GM18951 (cell line): Measurements from ENCODE around the gene ANTXR1.

Source experiments
- POLR2A ChIP-seq: IDR thresholded peaks from 4 replicates; pipeline ENCODE4 v1.6.1; 2011; ENCODE audit warnings: mild to moderate bottlenecking; ENCODE audit not compliant: insufficient read length, insufficient read depth; ENCODE audit errors: extremely low read depth
- in situ Hi-C: fragments of 300-500 bp; cut with MboI; formaldehyde crosslinking; loops from one replicate; pipeline ENCODE4 v1.12.0; 2022; ENCODE audit warnings: low sequenced_read_pairs, mixed read lengths, inconsistent platforms; ENCODE audit not compliant: unreplicated experiment

Gene ANTXR1

DNA sequence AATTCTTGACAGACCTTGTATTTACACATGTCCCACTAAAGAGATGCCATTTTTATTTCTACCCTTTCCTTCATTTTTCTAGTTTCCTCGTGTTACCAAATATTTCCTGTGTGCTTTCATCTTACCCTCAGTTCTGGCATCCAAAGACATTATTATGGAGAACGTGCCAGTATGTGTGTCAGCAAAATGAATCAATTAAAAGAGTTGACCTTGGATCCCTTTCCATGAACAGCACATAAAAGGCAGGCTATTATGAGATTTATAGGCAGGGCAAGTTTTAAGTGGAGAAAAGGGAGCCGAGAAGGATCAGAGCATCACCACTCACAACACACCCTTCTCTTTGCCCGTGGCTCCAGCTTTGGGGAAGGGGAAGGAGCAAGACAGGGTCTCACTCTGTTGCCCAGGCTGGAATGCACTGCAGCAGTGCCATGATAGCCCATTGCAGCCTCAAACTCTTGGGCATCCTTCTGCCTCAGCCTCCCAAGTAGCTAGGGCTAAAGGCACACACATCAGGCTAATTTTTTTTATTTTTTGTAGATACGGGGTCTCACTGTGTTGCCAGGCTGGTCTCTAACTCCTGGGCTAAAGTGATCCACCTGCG lies 224.2 kb downstream of the ANTXR1 start:
- in situ Hi-C loops: no loop called here
- no peak for TF ChIP-seq POLR2A

- TF ChIP-seq POLR2A: no peak
- in situ Hi-C loops: no loop called here
Observed at GRCh38 chr2:69238449-69239031, 225.6 kb downstream of the ANTXR1 start.

DNA sequence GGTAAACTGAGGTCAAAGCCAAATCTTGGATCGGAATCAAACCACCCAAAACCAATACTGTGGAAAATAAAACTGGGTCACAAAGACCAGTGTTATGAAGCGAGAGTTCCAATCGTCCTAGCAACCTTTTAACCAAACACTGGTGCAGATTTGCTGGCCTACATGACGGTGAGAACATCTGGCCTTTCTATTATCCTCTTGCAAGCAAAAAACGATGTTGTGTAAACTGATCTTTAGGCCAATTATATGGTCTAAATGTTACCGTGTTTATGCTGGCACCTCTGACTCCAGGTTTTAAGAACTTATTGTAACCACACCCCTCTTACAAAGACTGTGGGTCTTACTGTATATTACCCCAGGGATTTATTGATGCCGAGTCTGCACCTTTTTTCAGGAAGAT lies 228.1 kb downstream of the ANTXR1 start:
- TF ChIP-seq POLR2A: no peak
- in situ Hi-C loops: no loop called here

GRCh38 chr2:69241664-69242514 lies 228.9 kb downstream of the ANTXR1 start:
- in situ Hi-C loops: no loop called here
- no peak for TF ChIP-seq POLR2A

DNA sequence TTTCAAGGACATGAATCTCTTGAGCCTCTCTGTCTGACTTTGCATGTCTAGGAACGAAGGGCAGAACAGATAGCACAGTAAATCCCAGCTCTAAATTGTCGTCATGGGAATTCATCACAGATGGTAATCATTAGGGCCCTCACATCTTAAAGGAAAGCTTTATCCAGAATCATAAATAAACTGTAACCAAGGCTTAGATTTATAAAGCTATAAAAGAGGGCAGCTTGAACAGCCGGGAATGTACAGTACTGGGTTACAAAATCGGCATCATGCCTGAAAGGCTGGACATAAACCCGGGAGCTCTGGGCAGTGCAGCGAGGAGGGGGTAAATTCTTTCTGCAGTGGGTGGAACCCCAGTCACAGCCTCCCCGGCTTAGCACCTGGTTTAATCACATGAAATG lies 229.7 kb downstream of the ANTXR1 start:
- in situ Hi-C loops: no loop called here
- TF ChIP-seq POLR2A: no peak

- in situ Hi-C loops: no loop called here
- no peak for TF ChIP-seq POLR2A
Observed at GRCh38 chr2:69243652-69244051, 230.7 kb downstream of the ANTXR1 start.

DNA sequence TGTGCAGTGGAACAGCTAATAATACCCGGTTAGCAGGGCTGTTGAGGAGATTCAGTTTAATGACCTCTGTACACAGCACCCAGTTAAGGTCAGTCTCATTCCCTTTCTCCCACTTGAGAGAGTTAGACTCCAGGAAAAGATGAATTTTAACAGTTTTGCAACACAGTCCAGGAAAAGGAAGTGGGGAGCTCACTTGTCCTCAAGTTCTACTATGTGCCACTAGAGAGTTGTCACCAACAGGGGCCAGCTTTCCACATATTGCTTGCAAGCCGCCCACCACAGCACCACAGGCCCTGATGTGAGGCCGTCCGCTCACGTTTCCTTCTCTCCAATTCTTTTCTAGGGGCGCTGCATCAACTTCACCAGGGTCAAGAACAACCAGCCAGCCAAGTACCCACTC lies 231.9 kb downstream of the ANTXR1 start:
- TF ChIP-seq POLR2A: no peak
- in situ Hi-C loops: no loop called here

DNA sequence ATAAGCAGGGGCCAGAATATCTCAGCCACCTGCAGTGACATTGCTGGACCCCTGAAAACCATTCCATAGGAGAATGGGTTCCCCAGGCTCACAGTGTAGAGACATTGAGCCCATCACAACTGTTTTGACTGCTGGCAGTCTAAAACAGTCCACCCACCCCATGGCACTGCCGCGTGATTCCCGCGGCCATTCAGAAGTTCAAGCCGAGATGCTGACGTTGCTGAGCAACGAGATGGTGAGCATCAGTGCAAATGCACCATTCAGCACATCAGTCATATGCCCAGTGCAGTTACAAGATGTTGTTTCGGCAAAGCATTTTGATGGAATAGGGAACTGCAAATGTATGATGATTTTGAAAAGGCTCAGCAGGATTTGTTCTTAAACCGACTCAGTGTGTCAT lies 234.6 kb downstream of the ANTXR1 start:
- in situ Hi-C loops: no loop called here
- TF ChIP-seq POLR2A: no peak

DNA sequence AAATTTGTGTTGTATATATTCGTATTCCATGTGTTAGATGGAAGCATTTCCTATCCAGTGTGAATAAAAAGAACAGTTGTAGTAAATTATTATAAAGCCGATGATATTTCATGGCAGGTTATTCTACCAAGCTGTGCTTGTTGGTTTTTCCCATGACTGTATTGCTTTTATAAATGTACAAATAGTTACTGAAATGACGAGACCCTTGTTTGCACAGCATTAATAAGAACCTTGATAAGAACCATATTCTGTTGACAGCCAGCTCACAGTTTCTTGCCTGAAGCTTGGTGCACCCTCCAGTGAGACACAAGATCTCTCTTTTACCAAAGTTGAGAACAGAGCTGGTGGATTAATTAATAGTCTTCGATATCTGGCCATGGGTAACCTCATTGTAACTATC lies 235.3 kb downstream of the ANTXR1 start:
- no peak for TF ChIP-seq POLR2A
- in situ Hi-C loops: no loop called here

DNA sequence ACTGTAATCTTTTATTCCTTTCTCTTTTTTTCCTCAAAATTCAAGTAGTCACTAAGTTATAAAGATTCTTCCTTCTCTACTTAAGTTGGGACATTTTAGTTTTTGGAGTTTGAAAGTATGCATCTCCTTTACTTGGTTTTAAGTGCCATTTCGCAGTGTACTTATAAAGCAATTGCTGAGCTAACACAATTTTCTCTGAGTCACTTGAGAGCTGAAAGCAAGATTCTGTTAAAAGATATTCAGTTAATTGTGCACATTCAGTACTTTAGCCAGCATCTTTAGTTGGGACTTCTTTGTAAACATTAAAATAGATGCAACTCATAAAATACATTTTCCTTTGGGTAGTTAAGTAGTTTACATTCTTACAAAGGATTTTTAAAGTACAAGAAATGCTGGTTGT lies 238.0 kb downstream of the ANTXR1 start:
- no peak for TF ChIP-seq POLR2A
- in situ Hi-C loops: no loop called here

GRCh38 chr2:69251943-69252342 lies 239.0 kb downstream of the ANTXR1 start:
- no peak for TF ChIP-seq POLR2A
- in situ Hi-C loops: no loop called here

- in situ Hi-C loops: no loop called here
- no peak for TF ChIP-seq POLR2A
Observed at GRCh38 chr2:69253112-69253511, 240.1 kb downstream of the ANTXR1 start.

GRCh38 chr2:69253611-69254301 lies 240.8 kb downstream of the ANTXR1 start:
- no peak for TF ChIP-seq POLR2A
- in situ Hi-C loops: no loop called here
